Astrocyte of the spinal cord (primary cell): Measurements from ENCODE around the gene SOCS6.
A peak's percentile ranks its signal among the peaks of the same experiment; 100 is the strongest.

Experiments used
- DNase-seq: peaks from one replicate; pipeline ENCODE4 v3.0.0; 2011; ENCODE audit warnings: low read depth, low spot score
- H3K4me3 ChIP-seq: 2 replicates; pipeline ENCODE4 v1.5.1; 2011; ENCODE audit warnings: low read depth, mild to moderate bottlenecking, low read length, moderate library complexity
- in situ Hi-C: cut with HindIII; loops from 2 replicates; pipeline ENCODE4 v1.10.0; 2017; ENCODE audit warnings: low sequenced_read_pairs
- TF ChIP-seq, protein P1 (sequence below): IDR thresholded peaks from 2 replicates; pipeline ENCODE4 v1.5.1; 2012; ENCODE audit warnings: low read depth, mild to moderate bottlenecking, low read length, inconsistent platforms

The SOCS6 gene

DNA sequence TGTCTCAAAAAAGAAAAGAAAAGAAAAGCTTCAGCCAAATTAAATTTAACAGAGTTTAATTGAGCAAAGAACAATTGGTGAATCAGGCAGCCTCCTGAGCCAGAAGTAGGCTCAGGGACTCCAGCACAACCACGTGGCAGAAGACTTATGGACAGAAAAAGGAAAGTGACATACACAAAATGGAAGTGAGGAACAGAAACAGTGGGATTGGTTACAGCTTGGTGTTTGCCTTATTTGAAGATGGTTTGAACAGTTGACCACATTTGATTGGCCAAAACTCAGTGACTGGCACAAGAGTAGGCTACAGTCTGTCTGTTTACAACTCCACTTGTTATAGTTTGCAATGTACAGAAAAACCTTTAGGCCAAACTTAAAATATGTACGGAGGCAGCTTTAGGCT is 83.1 kb downstream of the SOCS6 start:
- TF ChIP-seq, protein P1, sequence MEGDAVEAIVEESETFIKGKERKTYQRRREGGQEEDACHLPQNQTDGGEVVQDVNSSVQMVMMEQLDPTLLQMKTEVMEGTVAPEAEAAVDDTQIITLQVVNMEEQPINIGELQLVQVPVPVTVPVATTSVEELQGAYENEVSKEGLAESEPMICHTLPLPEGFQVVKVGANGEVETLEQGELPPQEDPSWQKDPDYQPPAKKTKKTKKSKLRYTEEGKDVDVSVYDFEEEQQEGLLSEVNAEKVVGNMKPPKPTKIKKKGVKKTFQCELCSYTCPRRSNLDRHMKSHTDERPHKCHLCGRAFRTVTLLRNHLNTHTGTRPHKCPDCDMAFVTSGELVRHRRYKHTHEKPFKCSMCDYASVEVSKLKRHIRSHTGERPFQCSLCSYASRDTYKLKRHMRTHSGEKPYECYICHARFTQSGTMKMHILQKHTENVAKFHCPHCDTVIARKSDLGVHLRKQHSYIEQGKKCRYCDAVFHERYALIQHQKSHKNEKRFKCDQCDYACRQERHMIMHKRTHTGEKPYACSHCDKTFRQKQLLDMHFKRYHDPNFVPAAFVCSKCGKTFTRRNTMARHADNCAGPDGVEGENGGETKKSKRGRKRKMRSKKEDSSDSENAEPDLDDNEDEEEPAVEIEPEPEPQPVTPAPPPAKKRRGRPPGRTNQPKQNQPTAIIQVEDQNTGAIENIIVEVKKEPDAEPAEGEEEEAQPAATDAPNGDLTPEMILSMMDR: no peak

GRCh38 chr18:70372450-70373041 is 83.7 kb downstream of the SOCS6 start:
- in situ Hi-C loops: no loop called here
- no peak for DNase-seq
- TF ChIP-seq, protein P1: no peak
- H3K4me3 ChIP-seq: no peak overlapping the region

More for the DNA sequence above, 83.1 kb downstream of the SOCS6 start:
- H3K4me3 ChIP-seq: no peak overlapping the region
- in situ Hi-C loops: no loop called here
- no peak for DNase-seq

- in situ Hi-C loops: no loop called here
- no peak overlapping the region for H3K4me3 ChIP-seq
- peak; percentile 86 for DNase-seq
- TF ChIP-seq, protein P1: no peak
Observed at GRCh38 chr18:70373042-70373519, 84.2 kb downstream of the SOCS6 start.

GRCh38 chr18:70374154-70374553 is 85.3 kb downstream of the SOCS6 start:
- in situ Hi-C loops: no loop called here
- TF ChIP-seq, protein P1: no peak
- no peak for DNase-seq
- H3K4me3 ChIP-seq: no peak overlapping the region

DNA sequence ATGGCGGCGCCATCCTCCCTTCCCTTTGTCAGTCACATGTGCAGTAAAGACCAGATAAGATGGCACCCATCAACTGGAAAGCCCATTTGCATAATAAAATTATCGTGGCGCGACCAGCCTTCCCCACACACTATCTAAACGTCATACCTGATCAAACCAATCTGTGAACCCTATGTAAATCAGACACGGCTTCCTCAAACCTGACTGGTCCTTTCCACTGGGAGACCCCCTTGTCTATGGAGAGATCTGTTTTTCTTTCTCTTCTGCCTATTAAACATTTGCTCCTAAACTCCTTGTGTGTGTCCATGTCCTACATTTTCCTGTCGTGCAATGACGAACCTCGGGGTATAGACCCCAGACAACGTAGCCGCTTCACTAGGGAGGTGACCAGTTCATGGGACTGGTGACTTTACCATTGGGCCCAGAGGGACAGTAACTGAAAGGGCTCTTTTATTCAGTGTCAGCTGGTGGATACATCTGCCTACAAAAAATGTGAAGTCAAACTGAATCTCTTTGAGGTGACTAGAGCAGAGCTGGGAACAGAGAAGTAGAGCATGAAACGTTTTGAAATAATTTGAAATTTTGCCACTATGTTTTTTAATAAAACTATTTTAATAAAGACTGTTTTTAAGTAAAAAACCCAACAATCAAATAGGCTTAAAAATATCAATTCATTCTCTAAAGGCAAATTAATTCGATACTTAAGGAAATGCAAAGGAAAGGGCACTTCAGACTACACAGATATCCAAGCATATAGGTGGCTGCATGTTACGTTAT is 87.5 kb downstream of the SOCS6 start:
- in situ Hi-C loops: no loop called here
- no peak overlapping the region for H3K4me3 ChIP-seq
- TF ChIP-seq, protein P1: no peak
- DNase-seq: no peak

GRCh38 chr18:70376914-70377258 is 88.0 kb downstream of the SOCS6 start:
- in situ Hi-C loops: no loop called here
- TF ChIP-seq, protein P1: no peak

More at GRCh38 chr18:70376914-70377258, 88.0 kb downstream of the SOCS6 start:
- no peak overlapping the region for H3K4me3 ChIP-seq
- no peak for DNase-seq
